Neural cell (in vitro differentiated cells): ENCODE results near the gene SNRPA. TPM values are rescaled to one million over a fixed set of nuclear protein-coding genes. Genes with fewer than 3 reads are reported as not detected.
A peak's percentile ranks its signal among the peaks of the same experiment; 100 is the strongest.

Experiments used
- H2AFZ ChIP-seq: fragments of 200-600, 300-800 bp; sonication (generic), shearing (Covaris generic); 2 replicates; pipeline ENCODE4 v1.6.0; 2014; ENCODE audit warnings: low read depth, mild to moderate bottlenecking, antibody characterized with exemption, low read length, moderate library complexity
- H3F3A ChIP-seq: fragments of 200-600 bp; shearing (Covaris generic); 2 replicates; pipeline ENCODE4 v1.6.1; 2016; ENCODE audit warnings: mild to moderate bottlenecking, moderate library complexity, mixed read lengths, antibody characterized with exemption, low read length; ENCODE audit not compliant: insufficient read depth, poor library complexity, severe bottlenecking
- H3K27ac ChIP-seq: fragments of 200-600, 300-800 bp; sonication (generic), shearing (Covaris generic); 2 replicates; pipeline ENCODE4 v1.5.1; 2014; ENCODE audit warnings: mild to moderate bottlenecking, low read length, moderate library complexity
- H3K27me3 ChIP-seq: fragments of 300-800, 200-600 bp; sonication (generic), shearing (Covaris generic); 2 replicates; pipeline ENCODE4 v1.6.0; 2014; ENCODE audit warnings: mild to moderate bottlenecking, low read depth, low read length, moderate library complexity; ENCODE audit not compliant: insufficient read depth
- H3K36me3 ChIP-seq: fragments of 300-800, 200-600 bp; sonication (generic), shearing (Covaris generic); 2 replicates; pipeline ENCODE4 v1.5.1; 2014; ENCODE audit warnings: mild to moderate bottlenecking, antibody characterized with exemption, low read length, moderate library complexity; ENCODE audit not compliant: insufficient read depth
- H3K4me2 ChIP-seq: fragments of 300-800, 200-600 bp; sonication (generic), shearing (Covaris generic); 2 replicates; pipeline ENCODE4 v1.6.0; 2014; ENCODE audit warnings: mild to moderate bottlenecking, low read length
- H3K4me3 ChIP-seq: fragments of 300-800, 200-600 bp; sonication (generic), shearing (Covaris generic); 2 replicates; pipeline ENCODE4 v1.5.1; 2014; ENCODE audit warnings: mild to moderate bottlenecking, low read length, moderate library complexity
- H3K79me2 ChIP-seq: fragments of 200-600 bp; shearing (Covaris generic); replicated peaks from 2 replicates; pipeline ENCODE4 v1.6.0; 2014; ENCODE audit warnings: mild to moderate bottlenecking, low read length, moderate library complexity; ENCODE audit not compliant: insufficient read depth
- H3K9ac ChIP-seq: fragments of 300-800, 200-600 bp; sonication (generic), shearing (Covaris generic); 2 replicates; pipeline ENCODE4 v1.6.1; 2016; ENCODE audit warnings: mild to moderate bottlenecking, low read length, mixed read lengths
- H3K9me2 ChIP-seq: fragments of 200-600 bp; shearing (Covaris generic); 2 replicates; pipeline ENCODE4 v1.6.1; 2016; ENCODE audit warnings: mild to moderate bottlenecking, low read length, mixed read lengths; ENCODE audit not compliant: insufficient read depth
- H3K9me3 ChIP-seq: fragments of 200-600, 300-800 bp; sonication (generic), shearing (Covaris generic); 2 replicates; pipeline ENCODE4 v1.6.1; 2016; ENCODE audit warnings: mild to moderate bottlenecking, mixed run types, low read length, moderate library complexity, mixed read lengths
- H4K20me1 ChIP-seq: fragments of 200-600 bp; shearing (Covaris generic); 2 replicates; pipeline ENCODE4 v1.6.1; 2016; ENCODE audit warnings: mild to moderate bottlenecking, mixed run types; ENCODE audit not compliant: insufficient read depth
- EP300 ChIP-seq: fragments of 450-650 bp; conservative IDR thresholded peaks from 2 replicates; pipeline ENCODE4 v1.6.1; 2014; ENCODE audit warnings: antibody characterized with exemption, mild to moderate bottlenecking, moderate library complexity; ENCODE audit not compliant: poor library complexity, severe bottlenecking
- EZH2 ChIP-seq: fragments of 200-600, 300-800 bp; shearing (Covaris generic), sonication (generic); IDR thresholded peaks from 2 replicates; pipeline ENCODE4 v1.6.1; 2014; ENCODE audit warnings: antibody characterized with exemption, low read length, borderline replicate concordance, mild to moderate bottlenecking; ENCODE audit not compliant: insufficient read depth, poor library complexity, severe bottlenecking
- MXI1 ChIP-seq: fragments of 450-650 bp; conservative IDR thresholded peaks from 2 replicates; pipeline ENCODE4 v1.6.1; 2014; ENCODE audit warnings: antibody characterized with exemption, mild to moderate bottlenecking; ENCODE audit not compliant: poor library complexity, severe bottlenecking
- POLR2AphosphoS5 ChIP-seq: IDR thresholded peaks from 2 replicates; pipeline ENCODE4 v1.6.1; 2012
- RAD21 ChIP-seq: fragments of 450-650 bp; conservative IDR thresholded peaks from 2 replicates; pipeline ENCODE4 v1.6.1; 2014; ENCODE audit warnings: antibody characterized with exemption, mild to moderate bottlenecking, moderate library complexity
- SMC3 ChIP-seq: fragments of 450-650 bp; conservative IDR thresholded peaks from 2 replicates; pipeline ENCODE4 v1.6.1; 2014; ENCODE audit warnings: antibody characterized with exemption, mild to moderate bottlenecking, moderate library complexity; ENCODE audit not compliant: poor library complexity
- TAF1 ChIP-seq: IDR thresholded peaks from 2 replicates; pipeline ENCODE4 v1.6.1; 2012; ENCODE audit warnings: low read depth
- polyA plus RNA-seq: library from polyadenylated mRNA; depleted of rRNA; stranded (reverse); fragments of >200 nt; gene quantifications from 2 replicates; pipeline ENCODE4 v1.2.3, GENCODE V29; 2014
- TF ChIP-seq, protein P1 (sequence below): fragments of 450-650 bp; IDR thresholded peaks from 2 replicates; pipeline ENCODE4 v1.5.1; 2014; ENCODE audit warnings: antibody characterized with exemption, mild to moderate bottlenecking, moderate library complexity; ENCODE audit not compliant: poor library complexity, severe bottlenecking
- TF ChIP-seq, protein P2 (sequence below): IDR thresholded peaks from 2 replicates; pipeline ENCODE4 v1.6.1; 2012; ENCODE audit warnings: borderline replicate concordance

The SNRPA gene
- polyA plus RNA-seq, 1 donor from 2014 or later = 29.9 TPM

GRCh38 chr19:40806423-40807146 is 55.6 kb downstream of the SNRPA start:
- H3K27me3 ChIP-seq = no peaks in the 10 kb centered on the region
- peak overlapping the region; percentile 85 for H3K27ac ChIP-seq
- no peaks in the 10 kb centered on the region for H3K9me2 ChIP-seq
- H3F3A ChIP-seq = no peaks in the 10 kb centered on the region
- TF ChIP-seq, protein P1, sequence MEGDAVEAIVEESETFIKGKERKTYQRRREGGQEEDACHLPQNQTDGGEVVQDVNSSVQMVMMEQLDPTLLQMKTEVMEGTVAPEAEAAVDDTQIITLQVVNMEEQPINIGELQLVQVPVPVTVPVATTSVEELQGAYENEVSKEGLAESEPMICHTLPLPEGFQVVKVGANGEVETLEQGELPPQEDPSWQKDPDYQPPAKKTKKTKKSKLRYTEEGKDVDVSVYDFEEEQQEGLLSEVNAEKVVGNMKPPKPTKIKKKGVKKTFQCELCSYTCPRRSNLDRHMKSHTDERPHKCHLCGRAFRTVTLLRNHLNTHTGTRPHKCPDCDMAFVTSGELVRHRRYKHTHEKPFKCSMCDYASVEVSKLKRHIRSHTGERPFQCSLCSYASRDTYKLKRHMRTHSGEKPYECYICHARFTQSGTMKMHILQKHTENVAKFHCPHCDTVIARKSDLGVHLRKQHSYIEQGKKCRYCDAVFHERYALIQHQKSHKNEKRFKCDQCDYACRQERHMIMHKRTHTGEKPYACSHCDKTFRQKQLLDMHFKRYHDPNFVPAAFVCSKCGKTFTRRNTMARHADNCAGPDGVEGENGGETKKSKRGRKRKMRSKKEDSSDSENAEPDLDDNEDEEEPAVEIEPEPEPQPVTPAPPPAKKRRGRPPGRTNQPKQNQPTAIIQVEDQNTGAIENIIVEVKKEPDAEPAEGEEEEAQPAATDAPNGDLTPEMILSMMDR = peak; percentile 99
- peak; percentile 75 for TF ChIP-seq RAD21
- peak; percentile 68 for TF ChIP-seq POLR2AphosphoS5
- TF ChIP-seq, protein P2, sequence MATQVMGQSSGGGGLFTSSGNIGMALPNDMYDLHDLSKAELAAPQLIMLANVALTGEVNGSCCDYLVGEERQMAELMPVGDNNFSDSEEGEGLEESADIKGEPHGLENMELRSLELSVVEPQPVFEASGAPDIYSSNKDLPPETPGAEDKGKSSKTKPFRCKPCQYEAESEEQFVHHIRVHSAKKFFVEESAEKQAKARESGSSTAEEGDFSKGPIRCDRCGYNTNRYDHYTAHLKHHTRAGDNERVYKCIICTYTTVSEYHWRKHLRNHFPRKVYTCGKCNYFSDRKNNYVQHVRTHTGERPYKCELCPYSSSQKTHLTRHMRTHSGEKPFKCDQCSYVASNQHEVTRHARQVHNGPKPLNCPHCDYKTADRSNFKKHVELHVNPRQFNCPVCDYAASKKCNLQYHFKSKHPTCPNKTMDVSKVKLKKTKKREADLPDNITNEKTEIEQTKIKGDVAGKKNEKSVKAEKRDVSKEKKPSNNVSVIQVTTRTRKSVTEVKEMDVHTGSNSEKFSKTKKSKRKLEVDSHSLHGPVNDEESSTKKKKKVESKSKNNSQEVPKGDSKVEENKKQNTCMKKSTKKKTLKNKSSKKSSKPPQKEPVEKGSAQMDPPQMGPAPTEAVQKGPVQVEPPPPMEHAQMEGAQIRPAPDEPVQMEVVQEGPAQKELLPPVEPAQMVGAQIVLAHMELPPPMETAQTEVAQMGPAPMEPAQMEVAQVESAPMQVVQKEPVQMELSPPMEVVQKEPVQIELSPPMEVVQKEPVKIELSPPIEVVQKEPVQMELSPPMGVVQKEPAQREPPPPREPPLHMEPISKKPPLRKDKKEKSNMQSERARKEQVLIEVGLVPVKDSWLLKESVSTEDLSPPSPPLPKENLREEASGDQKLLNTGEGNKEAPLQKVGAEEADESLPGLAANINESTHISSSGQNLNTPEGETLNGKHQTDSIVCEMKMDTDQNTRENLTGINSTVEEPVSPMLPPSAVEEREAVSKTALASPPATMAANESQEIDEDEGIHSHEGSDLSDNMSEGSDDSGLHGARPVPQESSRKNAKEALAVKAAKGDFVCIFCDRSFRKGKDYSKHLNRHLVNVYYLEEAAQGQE = no peak
- no peak for TF ChIP-seq TAF1
- TF ChIP-seq EZH2 = no peak
- peak; percentile 91 for TF ChIP-seq SMC3
- TF ChIP-seq EP300 = peak; percentile 82
- peak; percentile 72 for TF ChIP-seq MXI1
- H3K4me2 ChIP-seq = peak overlapping the region; percentile 36
- H3K79me2 ChIP-seq = peaks cover 50% of the 10 kb centered on the region
- H3K4me3 ChIP-seq = peak overlapping the region; percentile 92
- H3K9ac ChIP-seq = peak overlapping the region; percentile 59
- peaks cover 10% of the 10 kb centered on the region for H4K20me1 ChIP-seq
- H3K9me3 ChIP-seq = no peaks in the 10 kb centered on the region
- H2AFZ ChIP-seq = no peak overlapping the region
- peaks cover 3% of the 10 kb centered on the region for H3K36me3 ChIP-seq

DNA sequence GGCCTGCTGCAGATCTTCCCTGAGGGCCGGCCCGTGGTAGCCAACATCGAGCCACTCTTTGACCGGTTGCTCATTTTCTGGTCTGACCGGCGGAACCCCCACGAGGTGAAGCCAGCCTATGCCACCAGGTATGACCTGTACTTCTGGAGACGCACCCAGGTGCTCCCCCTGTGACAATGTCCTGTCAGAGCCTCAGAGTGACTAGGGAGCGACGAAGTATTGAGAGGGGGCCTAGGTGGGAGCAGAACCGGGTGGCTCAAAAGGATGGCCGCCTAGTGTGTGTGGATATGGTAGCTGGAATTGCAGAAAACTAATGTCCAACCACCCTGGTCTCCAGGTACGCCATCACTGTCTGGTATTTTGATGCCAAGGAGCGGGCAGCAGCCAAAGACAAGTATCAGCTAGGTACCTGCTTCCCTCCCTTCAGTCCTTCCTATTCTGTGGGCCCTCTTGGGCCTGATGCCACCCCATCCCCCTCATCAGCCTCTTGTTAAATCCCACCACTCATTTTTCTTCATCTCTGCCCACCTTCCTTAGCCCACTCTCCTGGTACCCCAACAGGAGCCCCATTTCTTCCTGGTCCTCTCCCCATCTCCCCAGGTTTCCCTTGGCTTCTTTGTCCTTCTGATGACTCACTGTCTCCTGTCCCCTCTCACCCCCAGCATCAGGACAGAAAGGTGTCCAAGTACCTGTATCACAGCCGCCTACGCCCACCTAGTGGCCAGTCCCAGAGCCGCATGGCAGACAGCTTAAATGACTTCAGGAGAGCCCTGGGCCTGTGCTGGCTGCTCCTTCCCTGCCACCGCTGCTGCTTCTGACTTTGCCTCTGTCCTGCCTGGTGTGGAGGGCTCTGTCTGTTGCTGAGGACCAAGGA is 56.4 kb downstream of the SNRPA start:
- TF ChIP-seq EP300 (no peak), MXI1 (no peak), POLR2AphosphoS5 (no peak), TAF1 (no peak), RAD21 (no peak), EZH2 (no peak), SMC3 (no peak)
- TF ChIP-seq, protein P1 = no peak
- TF ChIP-seq, protein P2 = no peak
- Histone ChIP-seq H3K27ac (peak overlapping the region; percentile 85), H2AFZ (no peak overlapping the region), H3K4me2 (no peak overlapping the region), H3F3A (no peaks in the 10 kb centered on the region), H4K20me1 (peaks cover 7% of the 10 kb centered on the region), H3K27me3 (no peaks in the 10 kb centered on the region), H3K4me3 (peak overlapping the region; percentile 92), H3K9ac (peak overlapping the region; percentile 49), H3K9me2 (no peaks in the 10 kb centered on the region), H3K9me3 (no peaks in the 10 kb centered on the region), H3K36me3 (peaks cover 3% of the 10 kb centered on the region), H3K79me2 (peaks cover 42% of the 10 kb centered on the region)
